IgD-negative memory B cell (primary cell): ENCODE results near the gene C12orf57. TPM values are rescaled to one million over a fixed set of nuclear protein-coding genes. Genes with fewer than 3 reads are reported as not detected.

Experiments used
- H3K27ac Mint-ChIP-seq, 3 donors: one replicate each; pipeline ENCODE4 v1.8.0; 2020 to 2022; ENCODE audit warnings: mild to moderate bottlenecking in 3 of 3, mixed read lengths in 3 of 3, moderate library complexity in 1 of 3
- H3K27me3 Mint-ChIP-seq: one replicate; pipeline ENCODE4 v1.8.0; 2021; ENCODE audit warnings: mixed read lengths
- H3K36me3 Mint-ChIP-seq: one replicate; pipeline ENCODE4 v1.8.0; 2020; ENCODE audit warnings: mild to moderate bottlenecking, mixed read lengths
- H3K4me1 Mint-ChIP-seq, 3 donors: one replicate each; pipeline ENCODE4 v1.8.0; 2020 to 2022; ENCODE audit warnings: mixed read lengths in 3 of 3, mild to moderate bottlenecking in 1 of 3
- H3K4me3 Mint-ChIP-seq, 4 donors: one replicate each; pipeline ENCODE4 v1.8.0; 2020 to 2022; ENCODE audit warnings: mild to moderate bottlenecking in 4 of 4, mixed read lengths in 4 of 4, moderate library complexity in 3 of 4
- H3K9me3 Mint-ChIP-seq, 3 donors: one replicate each; pipeline ENCODE4 v1.8.0; 2020 to 2021; ENCODE audit warnings: mixed read lengths in 3 of 3, mild to moderate bottlenecking in 1 of 3
- polyA plus RNA-seq: library from polyadenylated mRNA; unstranded; fragments of 300-500 nt; fragmentation: Illumina TruSeq; gene quantifications from one replicate; pipeline ENCODE4 v1.2.3, GENCODE V29; 2021

The C12orf57 gene
- polyA plus RNA-seq, 1 donor from 2014 or later: 141 TPM

DNA sequence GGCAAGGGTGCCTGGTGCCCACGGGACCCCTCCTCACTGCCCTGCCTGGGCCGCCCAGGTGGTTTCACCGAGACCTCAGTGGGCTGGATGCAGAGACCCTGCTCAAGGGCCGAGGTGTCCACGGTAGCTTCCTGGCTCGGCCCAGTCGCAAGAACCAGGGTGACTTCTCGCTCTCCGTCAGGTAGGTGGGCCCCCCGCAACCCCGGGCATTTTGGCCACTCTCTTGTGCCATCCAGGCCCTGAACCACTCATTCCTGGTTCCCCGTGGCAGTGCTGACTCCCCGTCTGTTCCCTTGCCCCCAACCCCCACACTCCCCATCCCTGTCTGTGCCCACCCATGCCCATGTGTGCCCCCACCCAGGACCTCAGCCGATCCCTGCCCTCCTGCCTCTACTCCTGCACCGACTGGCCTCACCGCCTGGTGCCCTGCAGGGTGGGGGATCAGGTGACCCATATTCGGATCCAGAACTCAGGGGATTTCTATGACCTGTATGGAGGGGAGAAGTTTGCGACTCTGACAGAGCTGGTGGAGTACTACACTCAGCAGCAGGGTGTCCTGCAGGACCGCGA, 7.8 kb downstream of the C12orf57 start:
- peaks cover 45 to 59% (median 58%) of the 10 kb centered on the region in 3 donors for H3K4me1 Mint-ChIP-seq
- H3K36me3 Mint-ChIP-seq: peaks cover 22% of the 10 kb centered on the region
- peak overlapping the region; percentile 90 to 100 (median 98) for H3K4me3 Mint-ChIP-seq
- no peaks in the 10 kb centered on the region for H3K9me3 Mint-ChIP-seq
- H3K27ac Mint-ChIP-seq: peak overlapping the region; percentile 95 to 97 (median 97)
- no peaks in the 10 kb centered on the region for H3K27me3 Mint-ChIP-seq

DNA sequence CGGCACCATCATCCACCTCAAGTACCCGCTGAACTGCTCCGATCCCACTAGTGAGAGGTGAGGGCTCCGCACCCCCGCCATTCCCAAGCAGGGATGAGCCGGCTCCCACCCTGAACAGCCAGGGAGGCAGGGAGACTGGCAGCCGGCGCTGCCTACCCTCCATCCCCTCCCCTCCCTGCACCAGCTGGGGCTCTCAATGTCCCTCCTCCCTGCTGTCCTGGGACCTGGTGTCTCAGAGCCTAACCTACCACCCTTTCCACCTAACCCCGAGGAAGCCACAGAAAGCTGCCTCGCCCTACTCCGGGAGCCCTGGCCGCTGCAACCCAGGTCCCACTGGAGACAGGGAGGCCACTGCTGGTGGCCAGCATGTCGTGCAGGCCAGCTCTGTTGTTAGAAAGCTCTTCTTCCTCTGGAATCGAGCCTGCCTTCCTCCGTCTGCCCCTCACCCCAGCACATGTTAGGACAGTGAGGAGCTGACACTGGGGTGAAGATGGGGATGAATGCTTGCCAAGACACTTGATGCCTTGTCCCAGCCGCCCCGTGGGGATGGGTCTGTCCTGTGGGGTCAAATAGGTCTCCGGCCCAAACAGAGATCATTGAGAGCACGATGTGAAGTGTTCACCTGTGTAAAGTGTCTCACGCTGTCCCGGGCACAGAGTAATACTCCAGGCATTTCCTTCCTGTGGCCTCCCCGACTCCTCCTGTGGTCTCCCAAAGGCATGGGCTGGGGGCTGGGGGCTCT, 8.5 kb downstream of the C12orf57 start:
- no peaks in the 10 kb centered on the region for H3K27me3 Mint-ChIP-seq
- no peaks in the 10 kb centered on the region for H3K9me3 Mint-ChIP-seq
- peak overlapping the region; percentile 90 to 100 (median 98) for H3K4me3 Mint-ChIP-seq
- peaks cover 28% of the 10 kb centered on the region for H3K36me3 Mint-ChIP-seq
- peaks cover 46 to 60% (median 58%) of the 10 kb centered on the region in 3 donors for H3K4me1 Mint-ChIP-seq
- H3K27ac Mint-ChIP-seq: peak overlapping the region; percentile 95 to 97 (median 97)

DNA sequence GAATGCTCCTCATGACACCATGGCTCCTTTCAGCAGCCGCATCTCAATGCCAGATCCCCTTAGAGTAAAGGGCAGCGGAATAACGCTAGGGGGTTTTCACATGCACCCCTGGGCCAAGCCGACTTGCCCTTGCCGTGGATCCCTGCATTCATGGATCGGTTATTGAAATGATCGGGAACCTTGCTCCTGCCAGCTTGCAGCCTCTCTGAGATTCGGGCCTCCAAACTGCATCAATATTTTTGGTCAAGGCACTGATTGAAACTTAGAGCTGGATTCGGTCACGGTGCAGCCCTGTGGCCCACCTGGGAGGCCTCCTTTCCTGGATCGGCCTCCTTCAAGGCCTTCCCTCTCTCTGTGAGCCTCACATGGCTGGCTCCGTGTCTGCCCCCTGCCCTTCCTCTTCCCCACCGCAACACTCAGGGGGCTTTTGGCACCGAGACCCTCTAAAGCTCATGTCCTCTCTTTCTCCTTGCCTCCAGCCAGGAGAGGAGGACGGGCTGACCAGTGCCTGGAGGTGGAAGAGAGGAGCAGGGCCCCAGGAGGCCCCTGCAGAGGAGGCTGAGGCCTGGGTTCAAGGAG, 9.1 kb downstream of the C12orf57 start:
- no peaks in the 10 kb centered on the region for H3K27me3 Mint-ChIP-seq
- H3K36me3 Mint-ChIP-seq: peaks cover 28% of the 10 kb centered on the region
- H3K4me1 Mint-ChIP-seq: peaks cover 42 to 61% (median 57%) of the 10 kb centered on the region in 3 donors
- H3K9me3 Mint-ChIP-seq: no peaks in the 10 kb centered on the region
- peak overlapping the region; percentile 90 to 100 (median 98) for H3K4me3 Mint-ChIP-seq
- H3K27ac Mint-ChIP-seq: peak overlapping the region; percentile 95 to 97 (median 97)

DNA sequence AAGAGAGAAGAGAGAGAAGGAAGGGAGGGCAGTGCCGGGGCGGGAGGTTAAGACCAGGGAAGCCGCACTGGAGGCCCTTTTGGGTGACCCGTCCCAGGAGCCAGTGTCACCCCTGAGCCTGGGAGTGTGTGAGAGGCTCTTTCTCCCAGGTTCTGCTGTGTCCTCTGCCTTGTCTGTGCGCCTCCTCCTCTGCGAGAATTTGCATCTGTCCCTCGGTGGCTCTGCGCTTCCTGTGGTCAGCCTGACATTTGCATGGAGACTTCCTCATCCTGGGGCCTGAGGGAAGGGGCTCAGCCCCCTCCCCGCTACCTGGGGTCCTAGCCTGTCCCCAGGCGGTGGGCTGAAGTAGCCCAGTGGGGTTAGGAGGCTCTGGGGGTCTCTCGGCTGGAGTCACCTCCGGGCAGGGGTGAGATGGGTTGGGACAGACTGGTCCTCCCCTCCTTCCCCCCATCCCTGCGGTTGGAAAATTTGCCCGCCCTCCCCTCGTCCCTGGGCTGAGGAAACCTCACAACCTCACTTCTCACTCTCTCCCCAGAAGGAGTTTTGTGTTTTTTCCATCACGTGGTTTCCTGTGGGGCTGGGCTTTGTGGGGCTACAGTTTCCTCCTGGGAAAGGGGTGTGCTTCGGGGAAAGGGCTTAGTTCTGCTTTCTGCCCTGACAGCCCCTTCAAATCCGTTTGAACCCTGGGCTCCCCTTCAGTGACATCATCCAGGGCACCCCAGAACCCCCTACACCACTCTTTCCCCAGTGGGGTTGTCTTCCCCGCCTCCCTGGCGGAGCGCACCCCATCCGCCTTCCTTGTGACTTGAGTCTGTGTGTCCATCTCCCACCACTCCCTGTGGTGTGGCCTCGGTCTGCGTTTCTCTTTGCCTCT, 9.9 kb downstream of the C12orf57 start:
- Mint-ChIP-seq H3K27me3 (no peaks in the 10 kb centered on the region), H3K27ac (peak overlapping the region; percentile 95 to 97 (median 97)), H3K4me3 (peak overlapping the region; percentile 90 to 100 (median 98)), H3K9me3 (no peaks in the 10 kb centered on the region), H3K4me1 (peaks cover 50 to 64% (median 60%) of the 10 kb centered on the region in 3 donors), H3K36me3 (peaks cover 28% of the 10 kb centered on the region)

DNA sequence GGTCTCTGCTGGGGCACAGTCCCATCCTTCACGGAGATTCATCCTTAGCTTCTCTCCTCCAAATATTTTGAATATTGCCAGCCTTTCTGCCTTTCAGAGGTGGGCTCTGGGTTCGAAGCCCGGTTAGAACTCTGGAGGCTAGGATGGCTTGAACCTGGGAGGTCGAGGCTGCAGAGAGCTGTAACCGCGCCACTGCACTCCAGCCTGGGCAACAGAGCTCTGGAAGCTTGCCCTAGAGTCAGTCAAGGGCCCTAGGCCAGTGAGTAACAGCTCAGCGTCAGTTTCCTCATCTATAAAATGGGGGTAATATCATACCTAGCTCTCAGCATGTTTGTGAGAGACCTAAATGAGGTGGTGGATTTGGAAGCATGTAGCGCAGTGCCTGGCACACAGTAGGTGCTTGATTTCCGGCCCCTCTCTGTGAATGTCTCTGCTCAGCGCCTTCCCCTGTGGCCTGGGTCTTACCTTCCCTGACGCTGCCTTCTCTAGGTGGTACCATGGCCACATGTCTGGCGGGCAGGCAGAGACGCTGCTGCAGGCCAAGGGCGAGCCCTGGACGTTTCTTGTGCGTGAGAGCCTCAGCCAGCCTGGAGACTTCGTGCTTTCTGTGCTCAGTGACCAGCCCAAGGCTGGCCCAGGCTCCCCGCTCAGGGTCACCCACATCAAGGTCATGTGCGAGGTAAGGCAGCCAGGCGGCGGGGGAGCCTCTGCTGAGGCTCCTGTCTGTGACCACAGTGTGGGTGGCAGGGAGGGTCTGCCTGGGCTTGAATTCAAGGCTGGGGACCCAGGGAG, 10.7 kb downstream of the C12orf57 start:
- Mint-ChIP-seq H3K4me3 (peak overlapping the region; percentile 90 to 100 (median 98)), H3K27ac (peak overlapping the region; percentile 95 to 97 (median 97)), H3K4me1 (peaks cover 51 to 64% (median 59%) of the 10 kb centered on the region in 3 donors), H3K36me3 (peaks cover 31% of the 10 kb centered on the region), H3K9me3 (no peaks in the 10 kb centered on the region), H3K27me3 (no peaks in the 10 kb centered on the region)

DNA sequence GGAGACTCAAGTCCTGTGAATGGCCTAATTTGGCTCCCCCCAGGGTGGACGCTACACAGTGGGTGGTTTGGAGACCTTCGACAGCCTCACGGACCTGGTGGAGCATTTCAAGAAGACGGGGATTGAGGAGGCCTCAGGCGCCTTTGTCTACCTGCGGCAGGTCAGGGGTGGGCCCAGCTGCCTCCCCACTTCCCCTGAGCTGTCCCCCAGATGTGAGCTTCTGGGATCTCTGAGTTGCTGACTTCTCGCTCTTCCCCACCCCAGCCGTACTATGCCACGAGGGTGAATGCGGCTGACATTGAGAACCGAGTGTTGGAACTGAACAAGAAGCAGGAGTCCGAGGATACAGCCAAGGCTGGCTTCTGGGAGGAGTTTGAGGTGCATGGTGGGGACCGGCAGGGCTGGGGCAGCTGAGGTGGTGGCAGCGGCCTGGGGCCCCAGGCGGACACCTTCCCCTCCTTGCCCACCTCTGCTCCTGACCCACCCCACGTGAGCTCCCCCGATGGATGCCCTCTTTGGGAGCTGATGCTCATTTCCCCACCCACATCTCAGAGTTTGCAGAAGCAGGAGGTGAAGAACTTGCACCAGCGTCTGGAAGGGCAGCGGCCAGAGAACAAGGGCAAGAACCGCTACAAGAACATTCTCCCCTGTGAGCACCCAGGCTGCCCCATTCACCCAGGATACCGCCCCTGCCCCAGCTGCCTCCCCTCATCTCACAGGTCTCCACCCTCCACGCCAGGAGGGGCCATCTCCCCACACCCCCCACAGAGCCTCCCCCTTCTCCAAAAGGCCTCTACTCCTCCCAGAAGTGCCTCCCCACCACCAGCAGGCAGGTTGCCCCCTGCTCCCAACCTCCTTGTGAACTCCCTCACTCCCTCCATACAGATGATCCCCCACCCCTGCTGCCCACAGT, 11.5 kb downstream of the C12orf57 start:
- Mint-ChIP-seq H3K36me3 (peaks cover 31% of the 10 kb centered on the region), H3K27ac (peak overlapping the region; percentile 95 to 99 (median 97)), H3K9me3 (no peaks in the 10 kb centered on the region), H3K4me1 (peaks cover 45 to 60% (median 53%) of the 10 kb centered on the region in 3 donors), H3K27me3 (no peaks in the 10 kb centered on the region), H3K4me3 (peak overlapping the region; percentile 90 to 100 (median 98))

DNA sequence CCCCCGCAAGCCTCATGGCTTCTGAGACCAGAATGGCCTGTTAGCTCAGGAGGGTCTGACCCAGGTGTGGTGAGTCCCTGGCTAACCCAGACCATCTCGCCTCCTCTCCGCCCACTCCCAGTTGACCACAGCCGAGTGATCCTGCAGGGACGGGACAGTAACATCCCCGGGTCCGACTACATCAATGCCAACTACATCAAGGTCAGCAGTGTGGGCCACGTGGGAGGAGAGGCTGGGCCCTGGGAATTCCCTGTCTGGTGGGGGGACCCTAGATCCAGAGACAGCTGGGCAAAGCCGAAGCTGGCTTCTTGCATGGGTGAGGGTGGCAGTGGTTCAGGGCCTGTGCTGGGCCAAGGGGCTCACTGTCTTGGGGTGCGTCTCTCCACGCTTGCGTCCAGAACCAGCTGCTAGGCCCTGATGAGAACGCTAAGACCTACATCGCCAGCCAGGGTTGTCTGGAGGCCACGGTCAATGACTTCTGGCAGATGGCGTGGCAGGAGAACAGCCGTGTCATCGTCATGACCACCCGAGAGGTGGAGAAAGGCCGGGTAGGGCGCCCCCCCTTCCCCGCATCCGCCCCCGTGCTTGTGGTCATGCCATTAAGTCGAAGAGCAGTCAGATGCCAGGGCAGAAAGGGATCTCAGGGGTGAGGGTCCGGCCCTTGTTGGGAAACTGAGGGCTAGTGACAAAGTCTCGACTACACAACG, 12.4 kb downstream of the C12orf57 start:
- Mint-ChIP-seq H3K9me3 (no peaks in the 10 kb centered on the region), H3K27ac (peak overlapping the region; percentile 95 to 99 (median 97)), H3K4me1 (peaks cover 39 to 61% (median 55%) of the 10 kb centered on the region in 3 donors), H3K4me3 (peak overlapping the region; percentile 90 to 100 (median 98)), H3K36me3 (peaks cover 32% of the 10 kb centered on the region), H3K27me3 (no peaks in the 10 kb centered on the region)

DNA sequence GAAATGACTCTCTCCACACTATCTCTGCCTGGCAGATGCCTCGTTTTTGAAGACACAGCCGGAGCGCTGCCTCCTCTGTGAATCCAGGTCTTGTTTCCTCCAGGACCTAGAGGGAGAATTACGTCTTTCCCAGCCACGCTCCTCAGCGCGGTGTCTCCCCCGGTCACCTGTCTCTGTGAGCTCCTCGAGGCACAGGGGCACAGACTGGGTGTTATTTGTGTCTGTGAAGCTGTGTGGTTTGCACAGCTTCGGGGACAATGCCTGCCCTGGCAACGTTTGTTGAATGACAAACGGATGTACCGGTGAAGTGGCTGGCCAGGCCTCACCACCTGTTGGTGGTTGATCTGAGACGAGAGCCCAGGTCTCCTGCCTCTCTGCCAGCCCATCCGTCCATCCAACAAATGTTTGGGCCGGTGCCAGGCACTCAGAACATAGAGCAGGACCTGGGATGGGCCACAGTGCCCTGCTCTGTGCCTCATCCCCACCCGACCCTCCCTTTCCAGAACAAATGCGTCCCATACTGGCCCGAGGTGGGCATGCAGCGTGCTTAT, 13.4 kb downstream of the C12orf57 start:
- peak overlapping the region; percentile 90 to 100 (median 96) for H3K4me3 Mint-ChIP-seq
- peaks cover 50 to 71% (median 65%) of the 10 kb centered on the region in 3 donors for H3K4me1 Mint-ChIP-seq
- H3K27ac Mint-ChIP-seq: peak overlapping the region; percentile 95 to 99 (median 99)
- H3K27me3 Mint-ChIP-seq: no peaks in the 10 kb centered on the region
- H3K9me3 Mint-ChIP-seq: no peaks in the 10 kb centered on the region
- H3K36me3 Mint-ChIP-seq: peaks cover 31% of the 10 kb centered on the region

DNA sequence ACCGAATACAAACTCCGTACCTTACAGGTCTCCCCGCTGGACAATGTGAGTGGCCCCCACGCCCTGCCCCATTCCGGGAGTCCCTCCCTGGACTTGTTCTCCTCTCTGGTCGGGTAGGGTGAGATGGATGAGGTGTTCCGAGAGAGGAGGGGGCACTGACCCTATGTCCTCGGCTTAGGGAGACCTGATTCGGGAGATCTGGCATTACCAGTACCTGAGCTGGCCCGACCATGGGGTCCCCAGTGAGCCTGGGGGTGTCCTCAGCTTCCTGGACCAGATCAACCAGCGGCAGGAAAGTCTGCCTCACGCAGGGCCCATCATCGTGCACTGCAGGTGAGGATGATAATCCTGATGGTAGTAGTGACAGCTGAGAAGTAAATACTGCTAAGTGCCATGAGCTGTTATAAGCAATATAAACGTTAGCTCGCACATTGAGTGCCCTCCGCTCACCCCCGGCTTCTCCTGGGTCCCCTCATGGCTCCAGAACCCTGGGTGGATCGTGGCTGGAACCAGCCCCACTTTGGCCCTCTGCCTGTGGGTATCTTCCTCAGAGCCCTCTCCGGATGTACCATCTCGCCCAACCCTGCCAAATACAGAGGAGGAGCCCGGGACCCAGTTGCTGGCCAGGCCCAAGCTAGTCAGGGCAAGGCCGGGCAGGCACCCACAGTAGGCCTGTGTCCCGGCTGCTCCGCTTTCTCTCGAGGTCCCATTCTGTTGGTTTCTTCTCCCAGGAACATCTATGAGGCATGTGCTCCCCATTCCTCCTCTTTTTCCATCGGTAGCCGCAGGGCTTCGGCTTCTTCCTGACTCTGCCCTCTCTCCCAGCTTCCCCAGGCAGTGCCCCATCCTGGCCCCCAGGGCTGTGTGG, 14.2 kb downstream of the C12orf57 start:
- H3K9me3 Mint-ChIP-seq: no peaks in the 10 kb centered on the region
- peaks cover 24% of the 10 kb centered on the region for H3K36me3 Mint-ChIP-seq
- no peaks in the 10 kb centered on the region for H3K27me3 Mint-ChIP-seq
- peaks cover 51 to 72% (median 67%) of the 10 kb centered on the region in 3 donors for H3K4me1 Mint-ChIP-seq
- peak overlapping the region; percentile 88 to 95 (median 91) for H3K4me3 Mint-ChIP-seq
- peak overlapping the region; percentile 94 to 99 (median 95) for H3K27ac Mint-ChIP-seq

DNA sequence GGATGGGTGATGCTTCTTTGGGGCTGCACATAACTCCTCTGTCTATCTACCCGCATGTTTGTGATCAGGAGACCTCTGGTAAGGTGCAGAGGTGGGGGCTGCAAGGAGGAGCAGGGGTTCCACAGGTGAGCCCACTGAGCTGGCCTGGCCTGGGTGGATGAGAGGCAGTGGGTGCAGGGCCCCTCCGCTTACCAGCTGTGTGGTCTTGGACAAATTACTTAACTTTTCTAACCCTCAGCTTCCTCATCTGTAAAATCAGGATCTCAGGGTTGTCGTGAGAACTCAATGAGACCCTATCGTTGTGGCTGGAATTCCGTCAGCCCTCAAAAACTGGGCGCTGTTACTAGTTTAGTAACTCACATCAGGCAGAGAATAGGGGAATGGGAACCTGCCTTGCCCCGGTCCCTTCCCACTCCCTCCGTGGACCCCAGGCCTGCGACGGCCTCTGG, 14.8 kb downstream of the C12orf57 start:
- Mint-ChIP-seq H3K4me3 (peak overlapping the region; percentile 88 to 95 (median 91)), H3K27ac (peak overlapping the region; percentile 94 to 99 (median 95)), H3K4me1 (peaks cover 51 to 72% (median 67%) of the 10 kb centered on the region in 3 donors), H3K27me3 (no peaks in the 10 kb centered on the region), H3K36me3 (peaks cover 20% of the 10 kb centered on the region), H3K9me3 (no peaks in the 10 kb centered on the region)

DNA sequence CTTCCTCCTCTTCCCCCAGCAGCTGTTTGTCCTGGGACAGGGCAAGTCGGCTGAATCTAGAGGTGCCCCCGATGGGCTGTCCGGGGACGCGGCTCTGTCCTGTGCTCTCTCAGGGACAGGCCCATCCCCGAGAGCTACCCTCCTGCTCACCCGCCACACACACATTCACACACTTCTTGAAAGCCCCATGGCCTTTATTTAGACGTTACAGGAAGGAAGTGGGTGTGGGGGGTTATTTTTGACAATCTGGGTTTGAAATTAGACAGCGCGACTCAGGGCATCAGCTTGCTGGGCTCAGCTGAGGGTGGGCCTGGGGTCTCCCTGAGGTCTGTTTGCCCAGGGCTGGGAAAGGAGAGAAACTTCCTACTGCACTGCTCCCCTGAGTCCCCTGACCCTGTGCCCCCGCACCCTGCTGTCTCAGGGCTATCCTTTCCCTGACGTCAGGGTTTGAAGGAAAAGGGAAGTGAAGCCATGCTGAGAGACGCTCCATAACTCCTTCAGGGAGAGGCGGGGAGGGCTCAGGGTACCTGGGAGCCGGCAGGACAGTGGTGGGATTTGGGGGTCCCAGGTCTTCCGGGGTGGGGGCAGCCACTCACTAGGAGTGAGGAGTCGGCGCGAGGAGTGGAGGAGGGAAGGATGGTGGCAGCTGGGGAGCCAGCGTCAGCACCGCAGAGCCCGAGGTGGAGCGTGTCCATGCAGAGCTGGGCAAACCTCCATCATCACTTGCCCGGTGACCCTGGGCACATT, 15.4 kb downstream of the C12orf57 start:
- Mint-ChIP-seq H3K27ac (peak overlapping the region; percentile 94 to 99 (median 95)), H3K27me3 (no peaks in the 10 kb centered on the region), H3K36me3 (peaks cover 20% of the 10 kb centered on the region), H3K4me3 (peak overlapping the region; percentile 88 to 95 (median 91)), H3K4me1 (peaks cover 47 to 71% (median 67%) of the 10 kb centered on the region in 3 donors), H3K9me3 (no peaks in the 10 kb centered on the region)
